Lung (tissue), 12 donors: ENCODE results near the gene SLC12A8. TPM values are rescaled to one million over a fixed set of nuclear protein-coding genes. Genes with fewer than 3 reads are reported as not detected.

Experiments used
- ATAC-seq: fragments of 200-7000 bp; cut with Tn5 transposase; one replicate; pipeline ENCODE4 v1.9.1; 2020; ENCODE audit warnings: moderate number of reproducible peaks; ENCODE audit not compliant: insufficient read depth, low FRiP score
- DNase-seq, 3 donors: peaks; one replicate each; pipeline ENCODE4 v3.0.0-alpha.2; 2013 to 2017
- H3K27ac ChIP-seq, 2 donors: one replicate each; pipeline ENCODE4 v1.5.1; 2013; ENCODE audit warnings: mild to moderate bottlenecking in 2 of 2, moderate library complexity in 2 of 2, control low read depth in 1 of 2, inconsistent platforms in 1 of 2, low read depth in 1 of 2, low read length in 1 of 2
- H3K27me3 ChIP-seq, 3 donors: one replicate each; pipeline ENCODE4 v1.5.1; 2013; ENCODE audit warnings: low read length in 2 of 3; ENCODE audit not compliant: control insufficient read depth in 3 of 3, insufficient read depth in 3 of 3
- H3K36me3 ChIP-seq, 4 donors: one replicate each; pipeline ENCODE4 v1.5.1; 2013; ENCODE audit warnings: low read length in 4 of 4, mild to moderate bottlenecking in 1 of 4, moderate library complexity in 1 of 4; ENCODE audit not compliant: control insufficient read depth in 4 of 4, insufficient read depth in 4 of 4
- H3K4me1 ChIP-seq, 5 donors: one replicate each; pipeline ENCODE4 v1.5.1; 2013; ENCODE audit warnings: low read length in 5 of 5, mild to moderate bottlenecking in 2 of 5, moderate library complexity in 1 of 5; ENCODE audit not compliant: control insufficient read depth in 5 of 5, insufficient read depth in 5 of 5
- H3K4me3 ChIP-seq: one replicate; pipeline ENCODE4 v1.5.1; 2013; ENCODE audit warnings: mild to moderate bottlenecking, control low read depth, moderate library complexity
- H3K9ac ChIP-seq, 2 donors: one replicate each; pipeline ENCODE4 v1.5.1; 2013; ENCODE audit warnings: low read length in 2 of 2, control low read depth in 1 of 2; ENCODE audit not compliant: insufficient read depth in 1 of 2
- H3K9me3 ChIP-seq, 4 donors: one replicate each; pipeline ENCODE4 v1.5.1; 2013; ENCODE audit warnings: low read length in 3 of 4, mild to moderate bottlenecking in 1 of 4, moderate library complexity in 1 of 4; ENCODE audit not compliant: control insufficient read depth in 4 of 4, insufficient read depth in 3 of 4
- CTCF ChIP-seq: IDR thresholded peaks from 2 replicates; pipeline ENCODE4 v1.5.1; 2012; ENCODE audit warnings: mild to moderate bottlenecking; ENCODE audit errors: control extremely low read depth, extremely low read depth
- WGBS, 2 donors: extraction: QIAGEN DNeasy Blood & Tissue Kit; methylation state at CpG; one replicate each; pipeline ENCODE4 v1.1.7; 2013; 5-methylcytosine and 5-hydroxymethylcytosine counted together
- polyA plus RNA-seq, 2 donors: library from polyadenylated mRNA; stranded (reverse); fragments of 200-250 nt; gene quantifications; one replicate each; pipeline ENCODE4 v1.2.1, GENCODE V29; 2013
- total RNA-seq, 2 donors: library from RNA; depleted of rRNA in 1 of 2; stranded (reverse); fragments of >200 nt in 1 of 2; gene quantifications; one replicate each; pipeline ENCODE4 v1.2.1, GENCODE V29; 2014 to 2021
- donor health status: control.
- donor health status: control.
- donor health status: Bipolar disorder and iron deficiency.
- donor health status: healthy.
- donor health status: DM: yes; HTN: yes; CAD: no.

Gene SLC12A8
- total and polyA plus RNA-seq, 4 donors, result 3.1 to 9.8 (median 5.8) TPM

- peaks cover 16 to 46% (median 27%) of the 10 kb centered on the region in 5 donors for H3K4me1 ChIP-seq
- peaks cover 0 to 3% (median 0%) of the 10 kb centered on the region in 3 donors for H3K27me3 ChIP-seq
- WGBS, 2 donors, result 8 to 14% methylated on average over 13 to 14 of the region's 14 CpGs
- peak overlapping the region; percentile 85 to 99 for H3K27ac ChIP-seq
- no peak overlapping the region for H3K4me3 ChIP-seq
- no peaks in the 10 kb centered on the region for H3K9me3 ChIP-seq
- H3K36me3 ChIP-seq, result peaks cover 0 to 7% (median 3%) of the 10 kb centered on the region in 4 donors
- no peak for TF ChIP-seq CTCF
- H3K9ac ChIP-seq, result peak overlapping the region in 1 of 2 donors; percentile 50
- ATAC-seq (no peak), DNase-seq (peak; percentile 59 to 86 (median 79))
Observed at GRCh38 chr3:125051715-125052581, 160.6 kb downstream of the SLC12A8 start.

- Histone ChIP-seq H3K4me3 (no peak overlapping the region), H3K27ac (peak overlapping the region; percentile 69 to 85), H3K9ac (no peak overlapping the region), H3K27me3 (peaks cover 0 to under 1% (median 0%) of the 10 kb centered on the region in 3 donors), H3K9me3 (no peaks in the 10 kb centered on the region), H3K36me3 (peaks cover 0 to 7% (median 3%) of the 10 kb centered on the region in 4 donors), H3K4me1 (peaks cover 16 to 47% (median 29%) of the 10 kb centered on the region in 5 donors)
- ATAC-seq, result no peak
- WGBS, 2 donors, result 62 to 75% methylated on average over 7 of the region's 7 CpGs
- no peak for DNase-seq
- TF ChIP-seq CTCF, result no peak
Observed at GRCh38 chr3:125051205-125051604, 161.3 kb downstream of the SLC12A8 start.

- H3K4me1 ChIP-seq, result peaks cover 16 to 47% (median 31%) of the 10 kb centered on the region in 5 donors
- no peak overlapping the region for H3K9ac ChIP-seq
- H3K4me3 ChIP-seq, result no peak overlapping the region
- DNase-seq (no peak), ATAC-seq (no peak)
- no peaks in the 10 kb centered on the region for H3K9me3 ChIP-seq
- H3K36me3 ChIP-seq, result peaks cover 0 to 7% (median 3%) of the 10 kb centered on the region in 4 donors
- H3K27ac ChIP-seq, result no peak overlapping the region
- no peak for TF ChIP-seq CTCF
- WGBS, 2 donors, result 81 to 88% methylated on average over 6 of the region's 6 CpGs
- H3K27me3 ChIP-seq, result no peaks in the 10 kb centered on the region
Observed at GRCh38 chr3:125050488-125051090, 162.0 kb downstream of the SLC12A8 start.
